ENCODE results near the gene DDC.
"Not testable (repeated sequence)": the region's sequence is repeated elsewhere in the genome, so short reads cannot be mapped to it uniquely, and the experiment has no call there.

Gene DDC

DNA sequence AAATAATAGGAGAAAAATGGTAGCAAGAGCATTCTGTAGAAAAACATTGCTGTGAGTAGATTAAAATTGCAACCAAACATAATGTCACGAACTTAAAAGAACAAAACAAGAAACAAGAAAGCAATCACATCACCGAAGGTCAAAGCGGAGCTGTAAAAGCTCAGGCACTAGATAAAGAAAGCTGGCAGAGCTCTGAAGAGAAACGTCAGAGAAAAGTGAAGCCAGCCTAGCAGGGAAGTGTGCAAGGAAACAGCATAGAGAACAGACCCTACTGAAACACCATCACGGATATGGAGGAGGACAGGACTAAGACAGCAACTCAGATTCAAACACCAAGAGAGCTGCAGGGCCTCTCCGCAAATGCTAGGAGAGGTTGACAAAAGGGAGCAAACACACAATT, 22.5 kb upstream of the DDC start:
- TF ChIP-seq, protein P1, sequence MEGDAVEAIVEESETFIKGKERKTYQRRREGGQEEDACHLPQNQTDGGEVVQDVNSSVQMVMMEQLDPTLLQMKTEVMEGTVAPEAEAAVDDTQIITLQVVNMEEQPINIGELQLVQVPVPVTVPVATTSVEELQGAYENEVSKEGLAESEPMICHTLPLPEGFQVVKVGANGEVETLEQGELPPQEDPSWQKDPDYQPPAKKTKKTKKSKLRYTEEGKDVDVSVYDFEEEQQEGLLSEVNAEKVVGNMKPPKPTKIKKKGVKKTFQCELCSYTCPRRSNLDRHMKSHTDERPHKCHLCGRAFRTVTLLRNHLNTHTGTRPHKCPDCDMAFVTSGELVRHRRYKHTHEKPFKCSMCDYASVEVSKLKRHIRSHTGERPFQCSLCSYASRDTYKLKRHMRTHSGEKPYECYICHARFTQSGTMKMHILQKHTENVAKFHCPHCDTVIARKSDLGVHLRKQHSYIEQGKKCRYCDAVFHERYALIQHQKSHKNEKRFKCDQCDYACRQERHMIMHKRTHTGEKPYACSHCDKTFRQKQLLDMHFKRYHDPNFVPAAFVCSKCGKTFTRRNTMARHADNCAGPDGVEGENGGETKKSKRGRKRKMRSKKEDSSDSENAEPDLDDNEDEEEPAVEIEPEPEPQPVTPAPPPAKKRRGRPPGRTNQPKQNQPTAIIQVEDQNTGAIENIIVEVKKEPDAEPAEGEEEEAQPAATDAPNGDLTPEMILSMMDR (IDR thresholded peaks at IDR 0.05; ENCODE audit: extremely low read depth, missing control alignments), result no peak
- DNase-seq (ENCODE audit: low spot score), result no peak

GRCh38 chr7:50584793-50585408, 19.7 kb upstream of the DDC start:
- DNase-seq (ENCODE audit: low spot score), result no peak
- TF ChIP-seq, protein P1 (IDR thresholded peaks at IDR 0.05; ENCODE audit: extremely low read depth, missing control alignments), result no peak

DNA sequence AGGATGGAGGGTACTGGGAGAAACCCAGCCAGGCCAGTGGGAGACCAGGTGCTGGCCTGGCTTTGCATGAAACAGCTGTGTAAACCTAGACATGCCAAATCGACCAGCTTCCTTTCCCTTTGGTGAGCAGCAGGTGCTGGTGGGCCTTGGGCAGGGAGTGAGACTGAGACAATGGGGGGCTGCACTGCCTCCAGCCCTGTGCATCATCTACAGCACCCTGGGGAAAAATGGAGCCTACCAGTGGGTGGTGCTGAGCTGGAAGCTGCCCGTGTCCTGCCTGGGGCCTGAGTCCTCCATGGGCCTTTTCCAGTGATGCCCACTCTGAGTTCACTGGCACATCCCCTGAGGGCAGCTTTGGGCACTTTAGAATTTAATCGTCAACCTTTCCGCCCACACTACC, 19.2 kb upstream of the DDC start:
- no peak for DNase-seq (ENCODE audit: low spot score)
- TF ChIP-seq, protein P1 (IDR thresholded peaks at IDR 0.05; ENCODE audit: extremely low read depth, missing control alignments), result no peak

DNA sequence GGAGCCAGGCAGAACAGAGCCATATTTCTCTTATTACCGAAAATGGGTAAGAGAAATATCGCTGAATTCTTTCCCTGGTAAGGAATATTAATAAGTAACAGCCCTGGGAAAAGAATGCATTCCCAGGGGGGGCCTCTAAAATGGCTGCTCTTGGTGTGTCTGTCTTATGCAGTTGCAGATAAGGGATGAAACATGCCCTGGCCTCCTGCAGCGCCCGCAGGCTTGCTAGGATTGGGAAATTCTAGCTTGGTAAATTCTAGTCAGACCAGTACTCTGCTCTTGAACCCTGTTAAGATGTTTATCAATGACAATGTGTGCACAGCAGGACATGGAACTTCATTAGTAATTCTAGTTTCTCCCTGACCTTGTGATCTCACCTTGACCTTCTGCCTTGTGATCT, 18.1 kb upstream of the DDC start:
- DNase-seq (ENCODE audit: low spot score), result not testable (repeated sequence)

- not testable (repeated sequence) for DNase-seq (ENCODE audit: low spot score)
Measured at GRCh38 chr7:50582271-50582670, 17.1 kb upstream of the DDC start.

DNA sequence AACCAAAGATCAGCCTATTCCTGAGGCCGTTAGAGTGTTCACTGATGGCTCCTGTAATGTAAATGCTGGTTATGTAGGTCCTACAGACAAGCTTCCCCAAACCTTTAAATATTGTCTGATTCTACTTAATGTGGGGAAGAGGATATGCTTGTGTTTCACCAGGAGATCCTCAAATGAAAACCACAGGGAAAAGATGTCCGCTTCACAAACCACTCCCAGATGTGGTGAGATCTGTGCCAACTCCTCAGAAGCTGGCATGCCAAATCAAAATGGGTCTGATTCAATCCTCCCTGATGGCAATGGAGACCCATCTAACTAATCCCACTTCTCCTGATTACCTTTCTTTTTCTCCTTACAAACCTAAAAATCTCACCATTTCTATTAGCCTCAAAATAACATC, 15.5 kb upstream of the DDC start:
- not testable (repeated sequence) for DNase-seq (ENCODE audit: low spot score)

- TF ChIP-seq, protein P1 (IDR thresholded peaks at IDR 0.05; ENCODE audit: extremely low read depth, missing control alignments), result no peak
- DNase-seq (ENCODE audit: low spot score), result no peak
Measured at GRCh38 chr7:50580057-50580456, 14.9 kb upstream of the DDC start.

DNA sequence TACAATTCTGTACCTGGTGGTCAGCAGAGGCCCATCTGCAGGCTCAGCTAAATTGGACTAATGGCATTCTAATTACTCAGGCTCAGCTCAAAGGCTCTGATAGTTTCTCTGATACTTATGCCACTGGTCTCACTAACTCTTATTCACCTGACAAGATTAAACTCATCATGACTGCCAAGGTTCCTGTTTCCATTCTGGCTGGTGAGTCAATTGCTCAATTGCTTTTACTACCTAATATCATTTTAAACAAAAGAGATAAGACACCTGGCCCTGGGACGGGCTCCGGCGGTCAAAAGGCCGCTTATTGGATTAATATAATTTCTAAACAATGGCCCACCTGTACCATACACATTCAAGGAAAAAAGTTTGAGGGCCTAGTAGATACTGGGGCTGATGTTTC, 12.9 kb upstream of the DDC start:
- not testable (repeated sequence) for DNase-seq (ENCODE audit: low spot score)

- TF ChIP-seq, protein P1 (IDR thresholded peaks at IDR 0.05; ENCODE audit: extremely low read depth, missing control alignments), result no peak
- DNase-seq (ENCODE audit: low spot score), result no peak
Measured at GRCh38 chr7:50577569-50577968, 12.4 kb upstream of the DDC start.

DNA sequence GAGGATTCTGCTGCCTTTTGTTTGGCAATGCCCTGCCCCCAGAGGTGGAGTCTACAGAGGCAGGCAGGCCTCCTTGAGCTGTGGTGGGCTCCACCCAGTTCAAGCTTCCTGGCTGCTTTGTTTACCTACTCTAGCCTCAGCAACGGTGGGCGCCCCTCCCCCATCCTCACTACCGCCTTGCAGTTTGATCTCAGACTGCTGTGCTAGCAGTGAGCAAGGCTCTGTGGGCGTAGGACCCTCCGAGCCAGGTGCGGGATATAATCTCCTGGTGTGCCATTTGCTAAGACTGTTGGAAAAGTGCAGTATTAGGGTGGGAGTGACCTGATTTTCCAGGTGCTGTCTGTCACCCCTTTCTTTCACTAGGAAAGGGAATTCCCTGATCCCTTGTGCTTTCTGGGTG, 11.2 kb upstream of the DDC start:
- not testable (repeated sequence) for DNase-seq (ENCODE audit: low spot score)
